Measurements from ENCODE around the gene ZNF415. TPM values are rescaled to one million over a fixed set of nuclear protein-coding genes. Genes with fewer than 3 reads are reported as not detected.
A peak's percentile ranks its signal among the peaks of the same experiment; 100 is the strongest.
"Not testable (repeated sequence)": the region's sequence is repeated elsewhere in the genome, so short reads cannot be mapped to it uniquely, and the experiment has no call there.

ZNF415 gene
- polyA plus RNA-seq, 5 donors = 15.5 to 28.3 (median 25.2) TPM

- DNase-seq = peak; percentile 98
These were observed 29.2 kb downstream of the ZNF415 start, which contains the start of gene ZNF160 for GRCh38 chr19:53103234-53104203. ZNF160 (minus strand) TSS chr19:53103422; CDS start chr19:53086276, 17,146 bp downstream.

DNA sequence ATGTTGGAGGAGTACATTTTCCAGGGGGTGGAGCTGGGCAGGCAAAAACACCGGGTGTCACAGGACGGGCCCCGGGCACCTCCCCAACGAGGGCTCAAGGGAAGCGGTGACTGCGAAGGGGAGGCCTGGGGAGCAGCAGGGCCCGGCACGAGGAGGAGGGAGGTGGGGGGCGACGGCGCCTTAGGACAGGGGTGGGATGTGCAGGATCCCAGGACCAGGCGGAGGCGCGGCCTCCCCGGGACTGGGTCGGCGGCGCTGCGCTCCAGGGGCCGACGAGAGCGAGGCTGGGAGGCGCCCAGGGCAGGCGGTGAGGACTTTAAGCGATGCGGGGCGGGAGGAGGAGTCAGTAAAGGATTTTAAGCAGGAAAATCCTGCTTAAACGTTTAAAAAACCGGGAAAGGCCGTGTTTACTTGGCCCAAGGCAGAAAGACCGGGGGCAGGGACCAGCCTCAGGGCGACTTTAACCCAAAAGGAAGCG lies 29.9 kb downstream of the ZNF415 start:
- no peak for DNase-seq

DNA sequence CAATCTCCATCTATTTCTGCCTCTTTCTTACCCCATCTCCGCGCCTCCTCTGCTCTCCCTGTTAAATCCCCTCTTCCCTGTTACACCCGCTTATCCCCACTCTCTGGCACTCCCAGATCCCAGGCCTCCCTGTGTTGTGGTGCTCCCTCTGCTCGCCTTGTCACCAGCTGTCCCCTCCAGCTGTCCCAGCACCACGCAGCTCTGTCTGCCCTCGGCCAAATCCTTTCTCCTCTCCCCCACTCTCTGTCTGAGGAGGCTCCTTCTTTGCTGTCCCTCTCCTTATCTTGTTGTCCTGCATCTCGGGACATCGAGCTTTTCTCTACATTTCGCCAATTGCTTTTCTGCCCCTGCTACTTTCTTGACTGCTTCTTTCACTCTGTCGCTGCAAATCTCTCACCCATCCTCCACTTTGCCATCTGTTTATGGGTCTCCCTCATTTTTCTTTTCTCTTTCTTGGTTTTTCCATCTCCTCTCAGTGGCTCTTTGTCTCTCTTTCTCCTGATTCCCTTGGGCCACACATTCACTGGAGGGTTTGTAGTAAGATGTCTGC lies 30.4 kb downstream of the ZNF415 start:
- no peak for DNase-seq

DNA sequence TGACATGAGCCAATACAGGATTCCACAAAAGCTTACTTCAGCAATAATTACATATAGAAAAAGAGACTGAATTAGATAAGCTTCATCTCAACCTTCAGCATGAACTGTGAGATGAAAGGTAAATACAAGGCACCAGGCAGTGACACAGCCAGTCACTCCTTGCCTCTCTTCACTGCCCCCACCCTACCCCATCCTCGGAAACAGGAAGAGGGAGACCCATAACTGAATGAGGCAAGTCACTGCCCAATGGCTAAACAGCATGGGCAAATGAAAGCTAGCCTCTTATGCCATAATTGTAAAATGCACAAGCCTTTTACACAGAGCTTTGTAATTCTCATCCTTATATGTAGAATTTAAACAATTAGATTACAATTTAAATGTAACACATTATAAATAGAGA lies 31.2 kb downstream of the ZNF415 start:
- no peak for DNase-seq

DNA sequence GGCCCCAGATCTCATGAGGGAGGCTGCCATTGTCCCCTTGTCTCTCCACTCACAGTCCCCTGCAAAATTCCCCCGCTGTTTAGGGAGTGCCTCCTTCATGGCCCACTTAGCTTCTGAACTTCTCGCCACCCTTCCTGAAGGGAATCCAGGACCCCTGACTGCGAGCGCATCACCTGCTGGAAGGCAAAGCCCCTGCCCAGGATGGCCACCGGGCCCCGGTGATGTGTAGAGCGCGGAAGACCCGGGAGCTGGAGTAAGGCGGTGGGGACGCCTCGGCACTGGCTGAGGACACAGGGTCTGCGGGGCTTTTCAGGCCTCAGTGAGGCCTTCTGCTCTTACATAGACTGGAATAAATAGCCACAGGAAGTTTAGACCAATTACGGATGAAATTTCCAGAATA lies 34.1 kb downstream of the ZNF415 start:
- not testable (repeated sequence) for DNase-seq

DNA sequence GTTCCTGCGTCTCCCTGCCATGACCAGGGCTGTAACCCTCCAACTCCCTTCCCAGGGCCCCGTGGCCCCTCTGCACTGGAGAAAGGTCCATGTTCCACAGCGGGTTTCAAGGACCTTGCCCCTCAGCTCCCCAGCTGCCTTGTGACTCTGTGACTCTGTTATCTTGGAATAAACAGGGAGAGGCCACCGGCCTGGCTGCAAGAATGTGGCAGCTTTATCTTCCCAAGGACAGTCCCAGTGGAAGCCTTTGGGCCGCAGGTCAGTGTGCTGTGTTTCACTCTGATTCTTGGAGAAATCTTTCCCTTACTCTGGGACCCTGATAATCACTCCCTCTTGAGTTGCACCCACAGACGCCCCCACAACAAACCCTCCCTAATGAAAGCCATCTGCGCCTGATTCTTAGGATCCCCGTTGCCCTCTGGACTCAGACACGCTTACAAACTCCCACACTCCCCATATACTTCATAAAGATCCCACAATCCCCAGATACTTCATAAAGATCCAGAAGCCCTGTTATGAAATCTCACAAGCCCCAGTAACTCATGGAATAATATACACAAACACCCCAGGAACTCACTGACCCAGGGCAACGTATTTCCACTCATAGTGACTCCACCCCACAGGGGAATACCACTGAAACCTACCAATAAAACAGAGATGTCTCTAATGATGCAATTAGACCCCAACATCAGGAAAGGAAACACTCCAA lies 35.6 kb downstream of the ZNF415 start:
- not testable (repeated sequence) for DNase-seq

- not testable (repeated sequence) for DNase-seq
These were observed 36.1 kb downstream of the ZNF415 start for GRCh38 chr19:53096579-53096978.

GRCh38 chr19:53094754-53095575 lies 37.7 kb downstream of the ZNF415 start:
- no peak for DNase-seq

- no peak for DNase-seq
These were observed 40.0 kb downstream of the ZNF415 start for GRCh38 chr19:53092723-53093122.

- no peak for DNase-seq
These were observed 41.1 kb downstream of the ZNF415 start for GRCh38 chr19:53091413-53092254.

DNA sequence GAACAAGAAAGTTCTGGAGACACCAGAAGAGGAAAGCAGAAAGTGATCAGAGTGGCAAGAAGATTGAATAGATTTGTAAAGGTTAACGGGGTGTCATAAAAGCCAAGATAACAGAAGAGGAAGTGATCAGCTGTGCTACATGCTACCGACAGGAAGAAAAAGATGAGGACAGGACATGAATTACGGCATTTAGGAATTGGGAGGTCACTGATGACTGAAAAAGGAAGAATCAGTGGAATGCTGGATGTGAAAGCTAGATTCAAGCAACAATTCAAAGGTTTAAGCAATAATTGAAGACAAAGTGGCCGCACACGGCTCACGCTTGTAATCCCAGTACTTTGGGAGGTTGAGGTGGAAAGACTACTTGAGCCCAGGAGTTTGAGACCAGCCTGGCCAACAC lies 44.6 kb downstream of the ZNF415 start:
- no peak for DNase-seq

GRCh38 chr19:53086949-53087348 lies 45.8 kb downstream of the ZNF415 start:
- no peak for DNase-seq

GRCh38 chr19:53085496-53085895 lies 47.2 kb downstream of the ZNF415 start:
- no peak for DNase-seq

DNA sequence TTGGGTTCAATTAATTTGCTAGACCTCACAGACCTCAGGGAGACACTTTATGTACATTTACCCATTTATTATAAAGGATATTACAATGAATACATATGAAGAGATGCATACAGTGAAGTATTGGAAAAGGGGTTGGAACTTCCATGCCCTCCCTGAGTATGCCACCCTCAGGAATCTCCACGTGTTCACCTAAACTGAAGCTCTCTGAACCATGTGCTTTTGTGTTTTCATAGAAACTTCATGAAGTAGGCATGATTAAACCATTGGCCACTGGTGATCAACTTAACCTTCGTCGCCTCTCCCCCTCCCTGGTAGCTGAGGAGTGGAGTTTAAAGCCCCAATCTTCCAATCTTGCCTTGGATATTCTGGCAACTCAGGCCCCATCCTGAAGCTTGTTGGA lies 49.8 kb downstream of the ZNF415 start:
- no peak for DNase-seq

DNA sequence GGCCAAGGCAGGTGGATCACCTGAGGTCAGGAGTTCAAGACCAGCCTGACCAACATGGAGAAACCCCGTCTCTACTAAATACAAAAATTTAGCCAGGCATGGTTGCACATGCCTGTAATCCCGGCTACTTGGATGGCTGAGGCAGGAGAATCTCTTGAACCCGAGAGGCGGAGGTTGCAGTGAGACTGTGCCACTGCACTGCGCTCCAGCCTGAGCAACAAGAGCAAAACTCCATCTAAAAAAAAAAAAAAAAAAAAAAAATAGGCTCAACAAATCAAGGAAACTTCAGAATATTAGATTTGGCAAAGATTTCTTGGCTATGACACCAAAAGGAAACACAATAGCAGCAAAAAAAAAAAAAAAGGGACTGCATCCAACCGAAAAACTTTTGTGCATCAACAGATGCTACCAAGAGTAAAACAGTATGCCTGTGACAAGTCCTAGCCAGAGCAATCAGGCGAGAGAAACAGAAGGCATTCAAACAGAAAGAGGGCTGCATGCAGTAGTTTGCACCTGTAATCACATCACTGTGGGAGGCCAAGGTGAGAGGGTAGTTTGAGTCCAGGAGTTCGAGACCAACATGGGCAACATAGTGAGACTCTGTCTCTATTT lies 53.3 kb downstream of the ZNF415 start:
- no peak for DNase-seq

- DNase-seq = no peak
These were observed 54.0 kb downstream of the ZNF415 start for GRCh38 chr19:53078668-53079067.

- DNase-seq = peak; percentile 34 to 46
These were observed 55.7 kb downstream of the ZNF415 start for GRCh38 chr19:53076984-53077383.

DNA sequence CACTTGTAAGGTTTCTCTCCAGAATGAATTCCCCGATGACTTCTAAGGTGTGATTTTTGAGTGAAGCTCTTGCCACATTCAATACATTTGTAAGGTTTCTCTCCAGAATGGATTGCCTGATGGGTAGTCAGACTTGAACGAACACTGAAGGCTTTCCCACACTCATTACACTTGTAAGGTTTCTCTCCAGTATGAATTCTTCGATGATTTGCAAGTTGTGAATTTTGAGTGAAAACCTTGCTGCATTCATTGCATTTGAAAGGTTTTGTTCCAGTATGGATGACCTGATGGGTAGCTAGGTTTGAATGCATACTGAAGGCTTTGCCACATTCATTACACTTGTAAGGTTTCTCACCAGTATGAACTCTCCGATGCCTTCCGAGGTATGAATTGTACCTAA lies 63.9 kb downstream of the ZNF415 start:
- no peak for DNase-seq

DNA sequence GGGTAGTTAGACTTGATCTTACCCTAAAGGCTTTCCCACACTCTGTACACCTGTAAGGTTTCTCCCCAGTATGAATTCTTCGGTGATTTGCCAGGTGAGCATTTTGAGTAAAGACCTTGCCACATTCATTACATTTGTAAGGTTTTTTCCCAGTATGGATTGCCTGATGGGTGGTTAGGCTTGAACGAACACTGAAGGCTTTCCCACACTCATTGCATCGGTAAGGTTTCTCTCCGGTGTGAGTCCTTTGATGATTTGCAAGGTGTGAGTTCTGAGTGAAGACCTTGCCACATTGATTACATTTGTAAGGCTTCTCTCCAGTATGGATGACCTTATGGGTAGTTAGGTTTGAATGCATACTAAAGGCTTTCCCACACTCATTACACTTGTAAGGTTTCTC lies 64.5 kb downstream of the ZNF415 start:
- no peak for DNase-seq
